ENCODE measurements around the gene AGAP1. TPM values are rescaled to one million over a fixed set of nuclear protein-coding genes. Genes with fewer than 3 reads are reported as not detected.
A peak's percentile ranks its signal among the peaks of the same experiment; 100 is the strongest.

Gene AGAP1
- total RNA-seq, 4 donors from 2014 or later = 33.7 to 55.2 (median 37.5) TPM

GRCh38 chr2:235462415-235462790, 31.4 kb upstream of the AGAP1 start:
- Histone ChIP-seq H3K4me3 (no peak overlapping the region), H3K27me3 (peaks cover 7% of the 10 kb centered on the region), H3K9me3 (no peaks in the 10 kb centered on the region), H3K4me1 (no peaks in the 10 kb centered on the region), H3K27ac (no peak overlapping the region), H3K36me3 (no peaks in the 10 kb centered on the region)
- ATAC-seq = no peak
- 82 to 100% methylated on average over 2 to 4 of the region's 4 CpGs for WGBS, 2 donors (ENCODE audit: low coverage in 1 of 2)
- TF ChIP-seq POLR2A (IDR thresholded peaks at IDR 0.05) = no peak
- no peak for TF ChIP-seq EP300 (IDR thresholded peaks at IDR 0.05)
- TF ChIP-seq CTCF (IDR thresholded peaks at IDR 0.05) = no peak
- TF ChIP-seq POLR2AphosphoS5 (IDR thresholded peaks at IDR 0.05) = no peak

- no peak overlapping the region for H3K4me3 ChIP-seq
- H3K9me3 ChIP-seq = no peaks in the 10 kb centered on the region
- H3K4me1 ChIP-seq = peaks cover 0 to 6% (median 0%) of the 10 kb centered on the region in 3 donors
- ATAC-seq = no peak
- H3K27ac ChIP-seq = no peak overlapping the region
- TF ChIP-seq EP300 (IDR thresholded peaks at IDR 0.05) (no peak), POLR2AphosphoS5 (IDR thresholded peaks at IDR 0.05) (no peak), CTCF (IDR thresholded peaks at IDR 0.05) (no peak), POLR2A (IDR thresholded peaks at IDR 0.05) (no peak)
- peaks cover 7% of the 10 kb centered on the region for H3K27me3 ChIP-seq
- H3K36me3 ChIP-seq = no peaks in the 10 kb centered on the region
- WGBS, 2 donors (ENCODE audit: low coverage in 1 of 2) = 77 to 82% methylated on average over 2 to 3 of the region's 3 CpGs
Observed at GRCh38 chr2:235463893-235464292, 29.9 kb upstream of the AGAP1 start.

GRCh38 chr2:235467588-235467987, 26.3 kb upstream of the AGAP1 start:
- H3K27ac ChIP-seq = no peak overlapping the region
- H3K27me3 ChIP-seq = peaks cover 7% of the 10 kb centered on the region
- H3K36me3 ChIP-seq = no peaks in the 10 kb centered on the region
- WGBS, 2 donors (ENCODE audit: low coverage in 1 of 2) = 76% methylated on average over 5 of the region's 5 CpGs; no CpG with 5 or more reads in 1 of the 2 donors
- H3K4me1 ChIP-seq = peaks cover 0 to 14% (median 0%) of the 10 kb centered on the region in 3 donors
- H3K9me3 ChIP-seq = no peaks in the 10 kb centered on the region
- no peak for TF ChIP-seq CTCF (IDR thresholded peaks at IDR 0.05)
- no peak for TF ChIP-seq POLR2A (IDR thresholded peaks at IDR 0.05)
- no peak for TF ChIP-seq EP300 (IDR thresholded peaks at IDR 0.05)
- no peak for TF ChIP-seq POLR2AphosphoS5 (IDR thresholded peaks at IDR 0.05)
- ATAC-seq = no peak
- H3K4me3 ChIP-seq = no peak overlapping the region

GRCh38 chr2:235468978-235469655, 24.7 kb upstream of the AGAP1 start:
- Histone ChIP-seq H3K36me3 (no peaks in the 10 kb centered on the region), H3K4me3 (no peak overlapping the region), H3K27ac (peak overlapping the region in 3 of 4 donors; percentile 13 to 63 (median 56)), H3K9me3 (no peaks in the 10 kb centered on the region), H3K4me1 (peaks cover 0 to 14% (median 0%) of the 10 kb centered on the region in 3 donors), H3K27me3 (peaks cover 7% of the 10 kb centered on the region)
- WGBS, 2 donors (ENCODE audit: low coverage in 1 of 2) = 35 to 48% methylated on average over 7 to 9 of the region's 9 CpGs
- ATAC-seq = peak; percentile 93
- TF ChIP-seq POLR2AphosphoS5 (IDR thresholded peaks at IDR 0.05) = peak; percentile 25
- no peak for TF ChIP-seq EP300 (IDR thresholded peaks at IDR 0.05)

- WGBS, 2 donors (ENCODE audit: low coverage in 1 of 2) = 83% methylated on average over 2 of the region's 5 CpGs; no CpG with 5 or more reads in 1 of the 2 donors
- H3K9me3 ChIP-seq = no peaks in the 10 kb centered on the region
- no peak for TF ChIP-seq POLR2A (IDR thresholded peaks at IDR 0.05)
- TF ChIP-seq POLR2AphosphoS5 (IDR thresholded peaks at IDR 0.05) = no peak
- no peak for TF ChIP-seq EP300 (IDR thresholded peaks at IDR 0.05)
- peaks cover 0 to 14% (median 0%) of the 10 kb centered on the region in 3 donors for H3K4me1 ChIP-seq
- no peaks in the 10 kb centered on the region for H3K27me3 ChIP-seq
- no peak for ATAC-seq
- H3K36me3 ChIP-seq = no peaks in the 10 kb centered on the region
- H3K4me3 ChIP-seq = no peak overlapping the region
- no peak overlapping the region for H3K27ac ChIP-seq
Observed at GRCh38 chr2:235471186-235471747, 22.6 kb upstream of the AGAP1 start.

GRCh38 chr2:235472443-235472842, 21.4 kb upstream of the AGAP1 start:
- no peak overlapping the region for H3K27ac ChIP-seq

More at GRCh38 chr2:235472443-235472842, 21.4 kb upstream of the AGAP1 start:
- Histone ChIP-seq H3K27me3 (no peaks in the 10 kb centered on the region), H3K4me3 (no peak overlapping the region), H3K4me1 (peaks cover 0 to 19% (median 0%) of the 10 kb centered on the region in 3 donors), H3K36me3 (no peaks in the 10 kb centered on the region), H3K9me3 (no peaks in the 10 kb centered on the region)
- no peak for ATAC-seq
- TF ChIP-seq POLR2A (IDR thresholded peaks at IDR 0.05) (no peak), POLR2AphosphoS5 (IDR thresholded peaks at IDR 0.05) (no peak), CTCF (IDR thresholded peaks at IDR 0.05) (no peak), EP300 (IDR thresholded peaks at IDR 0.05) (no peak)
- WGBS, 2 donors (ENCODE audit: low coverage in 1 of 2) = 79 to 82% methylated on average over 3 to 4 of the region's 4 CpGs
